SU-DHL-6 (cell line): ENCODE results near the gene DYDC2.

Experiments used
- H2AFZ ChIP-seq: fragments of 200-600 bp; sonication (generic); 2 replicates; pipeline ENCODE4 v1.6.1; 2014; ENCODE audit warnings: low read depth, mild to moderate bottlenecking, moderate library complexity, mixed read lengths, antibody characterized with exemption, low read length; ENCODE audit not compliant: severe bottlenecking
- H3F3A ChIP-seq: fragments of 200-600 bp; shearing (Covaris generic); 2 replicates; pipeline ENCODE4 v1.6.0; 2016; ENCODE audit warnings: antibody characterized with exemption, mild to moderate bottlenecking; ENCODE audit not compliant: insufficient read depth
- H3K27ac ChIP-seq: fragments of 200-600 bp; sonication (generic); 2 replicates; pipeline ENCODE4 v1.5.1; 2016; ENCODE audit warnings: low read depth, mild to moderate bottlenecking, low read length, moderate library complexity, mixed read lengths
- H3K27me3 ChIP-seq: fragments of 200-600 bp; sonication (generic), shearing (Covaris generic); 2 replicates; pipeline ENCODE4 v1.6.0; 2014; ENCODE audit warnings: mild to moderate bottlenecking, low read length
- H3K36me3 ChIP-seq: fragments of 200-600 bp; sonication (generic); 2 replicates; pipeline ENCODE4 v1.6.1; 2014; ENCODE audit warnings: mild to moderate bottlenecking, low read length, mixed read lengths
- H3K4me2 ChIP-seq: fragments of 300-600, 200-600 bp; shearing (Covaris generic), sonication (generic); 2 replicates; pipeline ENCODE4 v1.6.0; 2014; ENCODE audit warnings: low read length, low read depth, mild to moderate bottlenecking; ENCODE audit not compliant: poor library complexity, severe bottlenecking
- H3K4me3 ChIP-seq: fragments of 200-600 bp; sonication (generic); 2 replicates; pipeline ENCODE4 v1.5.1; 2014; ENCODE audit warnings: antibody characterized with exemption, low read length, mild to moderate bottlenecking, mixed read lengths; ENCODE audit not compliant: insufficient read depth, poor library complexity, severe bottlenecking
- H3K79me2 ChIP-seq: fragments of 200-600 bp; sonication (generic); 2 replicates; pipeline ENCODE4 v1.6.1; 2014; ENCODE audit warnings: mild to moderate bottlenecking, low read length, moderate library complexity; ENCODE audit not compliant: insufficient read depth
- H3K9ac ChIP-seq: fragments of 200-600 bp; sonication (generic); 2 replicates; pipeline ENCODE4 v1.7.0; 2014; ENCODE audit warnings: mild to moderate bottlenecking, low read length
- H3K9me2 ChIP-seq: fragments of 200-600 bp; sonication (generic); replicated peaks from 2 replicates; pipeline ENCODE4 v1.6.1; 2014; ENCODE audit warnings: low read length; ENCODE audit not compliant: insufficient read depth
- H3K9me3 ChIP-seq: fragments of 200-600 bp; sonication (generic); 2 replicates; pipeline ENCODE4 v1.6.1; 2014; ENCODE audit warnings: low read length, mixed read lengths; ENCODE audit not compliant: insufficient read depth
- H4K20me1 ChIP-seq: fragments of 200-600 bp; sonication (generic); 2 replicates; pipeline ENCODE4 v1.6.1; 2014; ENCODE audit warnings: low read depth, mild to moderate bottlenecking, antibody characterized with exemption, low read length, moderate library complexity, mixed read lengths
- EZH2phosphoT487 ChIP-seq: fragments of 200-600 bp; sonication (generic), shearing (Covaris generic); conservative IDR thresholded peaks from 2 replicates; pipeline ENCODE4 v1.6.1; 2018; ENCODE audit warnings: mild to moderate bottlenecking, antibody characterized with exemption, low read length, moderate library complexity, mixed read lengths
- TF ChIP-seq, protein P1 (sequence below): fragments of 200-600 bp; sonication (generic); IDR thresholded peaks from one replicate; pipeline ENCODE4 v1.5.1; 2017; ENCODE audit warnings: antibody characterized with exemption, mild to moderate bottlenecking, low read length, moderate library complexity; ENCODE audit not compliant: insufficient read depth, poor library complexity, severe bottlenecking

The DYDC2 gene

DNA sequence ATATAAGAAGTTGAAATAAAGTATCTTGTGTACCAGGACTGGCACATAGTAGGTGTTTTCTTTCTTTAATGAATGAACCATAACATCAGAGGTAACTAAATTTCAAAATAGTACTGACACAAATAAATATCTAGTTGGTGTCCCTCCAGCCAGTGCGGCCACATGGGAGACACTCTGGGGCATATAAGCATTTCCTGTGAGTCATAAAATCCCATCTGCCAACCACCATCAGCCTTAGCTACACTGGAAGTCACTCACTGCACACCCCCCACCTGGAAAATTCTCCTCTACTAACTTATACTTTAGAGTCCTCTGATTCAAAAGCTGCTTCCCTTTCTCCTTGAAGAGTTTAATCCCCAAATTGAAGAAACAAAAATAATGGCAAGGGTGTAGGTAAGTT lies 32.5 kb upstream of the DYDC2 start:
- Histone ChIP-seq H4K20me1 (no peaks in the 10 kb centered on the region), H3F3A (no peaks in the 10 kb centered on the region), H3K9me3 (no peaks in the 10 kb centered on the region), H3K4me3 (no peak overlapping the region), H3K9me2 (no peaks in the 10 kb centered on the region), H3K79me2 (no peaks in the 10 kb centered on the region), H3K27ac (no peak overlapping the region), H2AFZ (no peak overlapping the region), H3K9ac (no peak overlapping the region), H3K27me3 (no peaks in the 10 kb centered on the region), H3K4me2 (no peak overlapping the region), H3K36me3 (no peaks in the 10 kb centered on the region)
- no peak for TF ChIP-seq EZH2phosphoT487
- TF ChIP-seq, protein P1, sequence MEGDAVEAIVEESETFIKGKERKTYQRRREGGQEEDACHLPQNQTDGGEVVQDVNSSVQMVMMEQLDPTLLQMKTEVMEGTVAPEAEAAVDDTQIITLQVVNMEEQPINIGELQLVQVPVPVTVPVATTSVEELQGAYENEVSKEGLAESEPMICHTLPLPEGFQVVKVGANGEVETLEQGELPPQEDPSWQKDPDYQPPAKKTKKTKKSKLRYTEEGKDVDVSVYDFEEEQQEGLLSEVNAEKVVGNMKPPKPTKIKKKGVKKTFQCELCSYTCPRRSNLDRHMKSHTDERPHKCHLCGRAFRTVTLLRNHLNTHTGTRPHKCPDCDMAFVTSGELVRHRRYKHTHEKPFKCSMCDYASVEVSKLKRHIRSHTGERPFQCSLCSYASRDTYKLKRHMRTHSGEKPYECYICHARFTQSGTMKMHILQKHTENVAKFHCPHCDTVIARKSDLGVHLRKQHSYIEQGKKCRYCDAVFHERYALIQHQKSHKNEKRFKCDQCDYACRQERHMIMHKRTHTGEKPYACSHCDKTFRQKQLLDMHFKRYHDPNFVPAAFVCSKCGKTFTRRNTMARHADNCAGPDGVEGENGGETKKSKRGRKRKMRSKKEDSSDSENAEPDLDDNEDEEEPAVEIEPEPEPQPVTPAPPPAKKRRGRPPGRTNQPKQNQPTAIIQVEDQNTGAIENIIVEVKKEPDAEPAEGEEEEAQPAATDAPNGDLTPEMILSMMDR, result no peak

GRCh38 chr10:80324891-80325364 lies 31.7 kb upstream of the DYDC2 start:
- Histone ChIP-seq H3F3A (no peaks in the 10 kb centered on the region), H3K36me3 (no peaks in the 10 kb centered on the region), H3K79me2 (no peaks in the 10 kb centered on the region), H3K9me2 (no peaks in the 10 kb centered on the region), H2AFZ (no peak overlapping the region), H3K4me2 (no peak overlapping the region), H4K20me1 (no peaks in the 10 kb centered on the region), H3K9ac (no peak overlapping the region), H3K9me3 (no peaks in the 10 kb centered on the region), H3K4me3 (no peak overlapping the region), H3K27ac (no peak overlapping the region), H3K27me3 (no peaks in the 10 kb centered on the region)
- TF ChIP-seq, protein P1, result no peak
- TF ChIP-seq EZH2phosphoT487, result no peak

- Histone ChIP-seq H3K9ac (no peak overlapping the region), H3K9me2 (no peaks in the 10 kb centered on the region), H3K27me3 (no peaks in the 10 kb centered on the region), H4K20me1 (no peaks in the 10 kb centered on the region), H3K27ac (no peak overlapping the region), H3F3A (no peaks in the 10 kb centered on the region), H3K9me3 (no peaks in the 10 kb centered on the region), H2AFZ (no peak overlapping the region), H3K36me3 (no peaks in the 10 kb centered on the region), H3K4me2 (no peak overlapping the region), H3K4me3 (no peak overlapping the region), H3K79me2 (no peaks in the 10 kb centered on the region)
- TF ChIP-seq, protein P1, result no peak
- TF ChIP-seq EZH2phosphoT487, result no peak
These were observed 22.6 kb upstream of the DYDC2 start for GRCh38 chr10:80333983-80334382.
